ENCODE measurements around the gene ANKS1A.
"Not testable (repeated sequence)": the region's sequence is repeated elsewhere in the genome, so short reads cannot be mapped to it uniquely, and the experiment has no call there.

Gene ANKS1A

DNA sequence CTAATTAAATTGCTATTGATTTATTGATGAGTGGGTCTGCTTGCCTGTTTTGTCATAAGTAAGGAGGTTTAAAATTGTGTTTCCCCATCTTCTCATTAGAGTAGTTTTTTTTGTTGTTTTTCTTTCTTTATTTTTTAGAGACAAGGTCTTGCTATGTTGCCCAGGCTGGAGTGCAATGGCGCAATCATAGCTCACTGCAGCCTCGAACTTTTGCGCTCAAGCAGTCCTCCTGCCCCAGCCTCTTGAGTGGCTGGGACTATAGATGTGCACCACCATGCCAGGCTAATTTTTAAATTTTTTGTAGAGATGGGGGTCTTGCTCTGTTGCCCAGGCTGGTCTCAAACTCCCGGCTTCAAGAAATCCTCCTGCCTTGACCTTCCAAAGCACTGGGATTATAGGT is 31.0 kb downstream of the ANKS1A start:
- H3K36me3 ChIP-seq (ENCODE audit: control insufficient read depth, insufficient read depth, low read length), result peaks cover 15% of the 10 kb centered on the region
- no peaks in the 10 kb centered on the region for H3K9me3 ChIP-seq (ENCODE audit: control insufficient read depth, low read length)

GRCh38 chr6:34922177-34922663 is 33.2 kb downstream of the ANKS1A start:
- Histone ChIP-seq H3K36me3 (ENCODE audit: control insufficient read depth, insufficient read depth, low read length) (peaks cover 15% of the 10 kb centered on the region), H3K4me3 (ENCODE audit: extremely low read depth, insufficient read depth, low read length, poor library complexity, severe bottlenecking) (no peak overlapping the region), H3K27ac (ENCODE audit: low read depth, low read length, severe bottlenecking) (peak overlapping the region; percentile 13), H3K4me1 (ENCODE audit: control insufficient read depth, insufficient read depth, low read length, poor library complexity, severe bottlenecking) (no peaks in the 10 kb centered on the region), H3K9me3 (ENCODE audit: control insufficient read depth, low read length) (no peaks in the 10 kb centered on the region)
- WGBS, 2 experiments (ENCODE audit: insufficient coverage in 2 of 2), result 100% methylated on average over 2 of the region's 3 CpGs; no CpG with 5 or more reads in 1 of the 2 experiments

More for the DNA sequence above, 31.0 kb downstream of the ANKS1A start:
- Histone ChIP-seq H3K4me1 (ENCODE audit: control insufficient read depth, insufficient read depth, low read length, poor library complexity, severe bottlenecking) (no peaks in the 10 kb centered on the region), H3K4me3 (ENCODE audit: extremely low read depth, insufficient read depth, low read length, poor library complexity, severe bottlenecking) (no peak overlapping the region), H3K27ac (ENCODE audit: low read depth, low read length, severe bottlenecking) (no peak overlapping the region)
- 83 to 95% methylated on average over 3 of the region's 4 CpGs for WGBS, 2 experiments (ENCODE audit: insufficient coverage in 2 of 2)

- no peaks in the 10 kb centered on the region for H3K4me1 ChIP-seq (ENCODE audit: control insufficient read depth, insufficient read depth, low read length, poor library complexity, severe bottlenecking)
- no peak overlapping the region for H3K4me3 ChIP-seq (ENCODE audit: extremely low read depth, insufficient read depth, low read length, poor library complexity, severe bottlenecking)
- 92 to 100% methylated on average over 5 to 7 of the region's 9 CpGs for WGBS, 2 experiments (ENCODE audit: insufficient coverage in 2 of 2)
- H3K36me3 ChIP-seq (ENCODE audit: control insufficient read depth, insufficient read depth, low read length), result peaks cover 6% of the 10 kb centered on the region
- no peaks in the 10 kb centered on the region for H3K9me3 ChIP-seq (ENCODE audit: control insufficient read depth, low read length)
- no peak overlapping the region for H3K27ac ChIP-seq (ENCODE audit: low read depth, low read length, severe bottlenecking)
Observed at GRCh38 chr6:34924831-34925625, 36.0 kb downstream of the ANKS1A start.

GRCh38 chr6:34926655-34927054 is 37.6 kb downstream of the ANKS1A start:
- Histone ChIP-seq H3K4me3 (ENCODE audit: extremely low read depth, insufficient read depth, low read length, poor library complexity, severe bottlenecking) (no peak overlapping the region), H3K36me3 (ENCODE audit: control insufficient read depth, insufficient read depth, low read length) (peaks cover 2% of the 10 kb centered on the region)

DNA sequence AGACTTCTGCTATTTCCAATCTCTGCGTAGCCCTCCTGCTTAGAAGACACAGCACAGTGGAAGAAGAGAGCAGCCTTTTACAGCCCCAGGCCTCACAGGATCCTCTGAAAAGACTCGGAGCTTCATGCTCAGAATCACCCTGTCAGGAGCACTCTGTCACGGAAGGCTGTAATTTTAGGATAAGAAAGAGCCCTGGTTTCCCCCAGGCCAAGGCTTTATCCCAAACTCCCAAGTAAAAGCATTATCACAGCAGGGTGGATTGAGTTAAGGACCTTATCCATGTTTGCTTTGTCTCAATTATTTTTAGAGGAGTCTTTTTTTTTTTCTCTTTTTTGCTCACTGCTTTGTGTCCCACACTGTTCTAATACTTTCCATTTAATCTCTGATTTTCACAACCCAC is 39.2 kb downstream of the ANKS1A start:
- Histone ChIP-seq H3K4me1 (ENCODE audit: control insufficient read depth, insufficient read depth, low read length, poor library complexity, severe bottlenecking) (no peaks in the 10 kb centered on the region), H3K4me3 (ENCODE audit: extremely low read depth, insufficient read depth, low read length, poor library complexity, severe bottlenecking) (no peak overlapping the region), H3K27ac (ENCODE audit: low read depth, low read length, severe bottlenecking) (no peak overlapping the region), H3K9me3 (ENCODE audit: control insufficient read depth, low read length) (no peaks in the 10 kb centered on the region), H3K36me3 (ENCODE audit: control insufficient read depth, insufficient read depth, low read length) (no peaks in the 10 kb centered on the region)
- WGBS, 2 experiments (ENCODE audit: insufficient coverage in 2 of 2), result 100% methylated on average over 1 of the region's 3 CpGs; no CpG with 5 or more reads in 1 of the 2 experiments

More at GRCh38 chr6:34926655-34927054, 37.6 kb downstream of the ANKS1A start:
- no peaks in the 10 kb centered on the region for H3K4me1 ChIP-seq (ENCODE audit: control insufficient read depth, insufficient read depth, low read length, poor library complexity, severe bottlenecking)
- no peaks in the 10 kb centered on the region for H3K9me3 ChIP-seq (ENCODE audit: control insufficient read depth, low read length)
- no peak overlapping the region for H3K27ac ChIP-seq (ENCODE audit: low read depth, low read length, severe bottlenecking)

DNA sequence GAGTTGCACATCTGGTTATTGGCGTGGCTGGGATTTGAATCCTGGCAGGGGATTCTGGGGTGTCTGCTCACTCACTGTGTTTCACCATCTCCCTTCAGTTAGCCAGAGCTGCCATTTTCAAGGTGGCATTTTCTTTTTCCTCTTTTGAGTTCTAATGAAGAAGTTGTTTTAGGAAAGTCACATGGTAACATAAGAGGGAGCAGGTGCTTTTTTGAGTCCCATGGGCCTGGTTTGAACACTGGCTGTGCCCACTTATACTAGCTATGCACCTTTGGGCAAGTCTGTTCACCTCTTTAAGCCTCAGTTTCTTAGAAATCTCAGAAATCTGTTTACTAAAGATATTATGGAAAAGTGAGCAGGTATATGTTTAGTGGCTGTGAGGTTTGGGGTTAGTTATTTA is 39.6 kb downstream of the ANKS1A start:
- Histone ChIP-seq H3K36me3 (ENCODE audit: control insufficient read depth, insufficient read depth, low read length) (no peaks in the 10 kb centered on the region), H3K4me3 (ENCODE audit: extremely low read depth, insufficient read depth, low read length, poor library complexity, severe bottlenecking) (no peak overlapping the region), H3K27ac (ENCODE audit: low read depth, low read length, severe bottlenecking) (no peak overlapping the region), H3K4me1 (ENCODE audit: control insufficient read depth, insufficient read depth, low read length, poor library complexity, severe bottlenecking) (no peaks in the 10 kb centered on the region), H3K9me3 (ENCODE audit: control insufficient read depth, low read length) (no peaks in the 10 kb centered on the region)
- 88% methylated on average over 1 of the region's 1 CpG for WGBS, 2 experiments (ENCODE audit: insufficient coverage in 2 of 2)

GRCh38 chr6:34929241-34929978 is 40.4 kb downstream of the ANKS1A start:
- Histone ChIP-seq H3K27ac (ENCODE audit: low read depth, low read length, severe bottlenecking) (no peak overlapping the region), H3K9me3 (ENCODE audit: control insufficient read depth, low read length) (no peaks in the 10 kb centered on the region), H3K4me1 (ENCODE audit: control insufficient read depth, insufficient read depth, low read length, poor library complexity, severe bottlenecking) (no peaks in the 10 kb centered on the region), H3K4me3 (ENCODE audit: extremely low read depth, insufficient read depth, low read length, poor library complexity, severe bottlenecking) (no peak overlapping the region), H3K36me3 (ENCODE audit: control insufficient read depth, insufficient read depth, low read length) (no peaks in the 10 kb centered on the region)
- WGBS, 2 experiments (ENCODE audit: insufficient coverage in 2 of 2), result 80 to 100% methylated on average over 1 of the region's 4 CpGs

- Histone ChIP-seq H3K9me3 (ENCODE audit: control insufficient read depth, low read length) (no peaks in the 10 kb centered on the region), H3K36me3 (ENCODE audit: control insufficient read depth, insufficient read depth, low read length) (no peaks in the 10 kb centered on the region), H3K27ac (ENCODE audit: low read depth, low read length, severe bottlenecking) (no peak overlapping the region), H3K4me3 (ENCODE audit: extremely low read depth, insufficient read depth, low read length, poor library complexity, severe bottlenecking) (no peak overlapping the region), H3K4me1 (ENCODE audit: control insufficient read depth, insufficient read depth, low read length, poor library complexity, severe bottlenecking) (no peaks in the 10 kb centered on the region)
- WGBS, 2 experiments (ENCODE audit: insufficient coverage in 2 of 2), result 100% methylated on average over 1 to 2 of the region's 3 CpGs
Observed at GRCh38 chr6:34930221-34930620, 41.2 kb downstream of the ANKS1A start.

DNA sequence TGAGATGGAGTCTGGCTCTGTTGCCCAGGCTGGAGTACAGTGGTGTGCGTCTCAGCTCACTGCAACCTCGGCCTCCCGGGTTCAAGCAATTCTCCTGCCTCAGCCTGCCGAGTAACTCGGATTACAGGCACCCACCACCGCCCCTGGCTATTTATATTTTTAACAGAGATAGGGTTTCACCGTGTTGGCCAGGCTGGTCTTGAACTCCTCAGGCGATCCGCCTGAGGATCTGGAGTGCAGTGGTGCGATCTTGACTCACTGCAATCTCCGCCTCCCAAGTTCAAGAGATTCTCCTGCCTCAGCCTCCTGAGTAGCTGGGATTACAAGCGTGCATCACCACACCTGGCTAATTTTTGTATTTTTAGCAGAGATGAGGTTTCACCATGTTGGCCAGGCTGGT is 43.1 kb downstream of the ANKS1A start:
- WGBS, 2 experiments (ENCODE audit: insufficient coverage in 2 of 2), result 90 to 92% methylated on average over 10 to 12 of the region's 12 CpGs
- H3K4me3 ChIP-seq (ENCODE audit: extremely low read depth, insufficient read depth, low read length, poor library complexity, severe bottlenecking); H3K36me3 ChIP-seq (ENCODE audit: control insufficient read depth, insufficient read depth, low read length); H3K27ac ChIP-seq (ENCODE audit: low read depth, low read length, severe bottlenecking); H3K4me1 ChIP-seq (ENCODE audit: control insufficient read depth, insufficient read depth, low read length, poor library complexity, severe bottlenecking); H3K9me3 ChIP-seq (ENCODE audit: control insufficient read depth, low read length): not testable (repeated sequence)

- Histone ChIP-seq H3K9me3 (ENCODE audit: control insufficient read depth, low read length) (no peaks in the 10 kb centered on the region), H3K4me3 (ENCODE audit: extremely low read depth, insufficient read depth, low read length, poor library complexity, severe bottlenecking) (no peak overlapping the region), H3K27ac (ENCODE audit: low read depth, low read length, severe bottlenecking) (no peak overlapping the region), H3K36me3 (ENCODE audit: control insufficient read depth, insufficient read depth, low read length) (no peaks in the 10 kb centered on the region), H3K4me1 (ENCODE audit: control insufficient read depth, insufficient read depth, low read length, poor library complexity, severe bottlenecking) (no peaks in the 10 kb centered on the region)
- 80 to 100% methylated on average over 1 of the region's 5 CpGs for WGBS, 2 experiments (ENCODE audit: insufficient coverage in 2 of 2)
Observed at GRCh38 chr6:34934516-34934915, 45.5 kb downstream of the ANKS1A start.

DNA sequence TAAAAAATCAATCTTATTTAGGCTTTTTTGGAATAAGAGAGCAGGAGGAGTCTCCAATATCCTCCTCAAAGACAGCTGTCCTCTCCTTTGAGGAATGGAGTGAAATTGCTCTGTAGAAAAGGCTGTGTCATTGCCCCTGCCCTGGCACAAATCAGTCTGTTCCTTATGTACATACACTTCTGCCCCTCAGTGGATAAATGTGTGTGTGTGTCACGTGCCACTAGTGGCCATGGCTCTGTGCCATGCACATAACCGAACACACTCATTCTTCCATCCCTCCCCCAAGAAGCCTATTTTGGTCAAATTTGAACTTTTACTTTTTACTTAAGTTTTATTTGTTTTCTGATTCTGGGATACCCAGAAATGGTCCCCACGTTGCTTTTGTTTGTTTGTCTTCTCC is 49.2 kb downstream of the ANKS1A start:
- H3K4me3 ChIP-seq (ENCODE audit: extremely low read depth, insufficient read depth, low read length, poor library complexity, severe bottlenecking), result no peak overlapping the region
- no CpG with 5 or more reads among the region's 3 CpGs for WGBS, 2 experiments (ENCODE audit: insufficient coverage in 2 of 2)
- H3K27ac ChIP-seq (ENCODE audit: low read depth, low read length, severe bottlenecking), result no peak overlapping the region
- no peaks in the 10 kb centered on the region for H3K4me1 ChIP-seq (ENCODE audit: control insufficient read depth, insufficient read depth, low read length, poor library complexity, severe bottlenecking)
- H3K9me3 ChIP-seq (ENCODE audit: control insufficient read depth, low read length), result no peaks in the 10 kb centered on the region
- no peaks in the 10 kb centered on the region for H3K36me3 ChIP-seq (ENCODE audit: control insufficient read depth, insufficient read depth, low read length)
